ES-I3 (cell line): Measurements from ENCODE around the gene TMEM98.
"Not testable (repeated sequence)": the region's sequence is repeated elsewhere in the genome, so short reads cannot be mapped to it uniquely, and the experiment has no call there.

Experiments
- H3K36me3 ChIP-seq: 2 replicates; pipeline ENCODE4 v1.6.1; 2013; ENCODE audit warnings: mild to moderate bottlenecking, low read length, control low read depth, moderate library complexity; ENCODE audit not compliant: insufficient read depth
- H3K4me1 ChIP-seq: 2 replicates; pipeline ENCODE4 v1.6.1; 2013; ENCODE audit warnings: mild to moderate bottlenecking, control low read depth, low read length; ENCODE audit not compliant: insufficient read depth
- H3K9ac ChIP-seq: 2 replicates; pipeline ENCODE4 v1.6.1; 2013; ENCODE audit warnings: low read depth, mild to moderate bottlenecking, low read length, moderate library complexity
- H3K9me3 ChIP-seq: 2 replicates; pipeline ENCODE4 v1.6.1; 2013; ENCODE audit warnings: mild to moderate bottlenecking, low read length, moderate library complexity; ENCODE audit not compliant: control insufficient read depth, insufficient read depth

TMEM98 gene

DNA sequence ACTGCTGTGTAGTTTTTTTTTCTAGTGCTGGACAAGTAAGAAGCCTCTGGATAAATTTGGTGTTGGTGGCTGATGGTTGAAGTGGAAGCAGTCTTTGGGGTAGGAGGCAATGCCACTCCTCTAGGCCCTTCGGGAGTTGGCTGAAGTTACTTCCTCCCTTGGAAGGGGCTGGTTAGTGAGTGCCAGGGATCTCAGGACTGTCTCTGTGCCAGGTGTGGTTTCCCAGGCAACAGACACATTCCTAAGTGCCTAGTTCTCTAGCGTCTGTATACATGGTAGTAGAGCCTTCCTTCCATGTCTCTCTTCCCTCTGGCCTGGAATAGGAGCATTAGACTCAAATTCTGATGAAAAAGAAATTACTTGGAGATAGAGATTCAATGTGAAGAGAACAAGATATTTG lies 15.3 kb downstream of the TMEM98 start:
- peaks cover 10% of the 10 kb centered on the region for H3K36me3 ChIP-seq
- no peaks in the 10 kb centered on the region for H3K4me1 ChIP-seq
- H3K9me3 ChIP-seq = peaks cover 2% of the 10 kb centered on the region; the same call in 1 of the 2 replicates
- no peak overlapping the region for H3K9ac ChIP-seq

DNA sequence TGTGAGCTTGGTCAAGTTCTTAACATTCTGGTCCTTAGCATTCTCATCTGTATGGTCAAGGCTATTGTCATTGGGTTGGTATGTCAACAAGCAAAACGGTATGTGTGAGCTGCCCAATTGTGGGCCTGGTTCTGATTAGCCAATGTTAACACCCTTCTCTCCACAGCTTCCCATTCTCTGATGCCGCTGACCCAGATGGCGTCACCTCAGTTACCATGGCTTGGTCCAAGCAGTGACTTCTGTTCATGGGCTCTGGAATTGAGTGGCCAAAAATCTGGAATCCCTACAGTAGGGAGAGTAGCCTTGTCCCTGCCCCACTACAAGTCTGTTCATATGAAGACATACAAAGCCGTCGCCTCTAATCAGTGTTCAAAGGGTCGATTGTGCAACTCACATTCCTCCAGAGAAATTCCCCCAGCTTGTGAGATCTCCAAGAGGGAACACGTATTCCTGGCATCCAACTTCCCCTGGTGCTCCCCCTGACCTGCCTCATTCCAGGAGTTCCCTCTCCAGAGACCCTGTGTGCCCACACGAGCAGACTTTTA lies 15.8 kb downstream of the TMEM98 start:
- Histone ChIP-seq H3K9ac (no peak overlapping the region), H3K36me3 (peaks cover 10% of the 10 kb centered on the region), H3K9me3 (peaks cover 2% of the 10 kb centered on the region; the same call in 1 of the 2 replicates), H3K4me1 (no peaks in the 10 kb centered on the region)

DNA sequence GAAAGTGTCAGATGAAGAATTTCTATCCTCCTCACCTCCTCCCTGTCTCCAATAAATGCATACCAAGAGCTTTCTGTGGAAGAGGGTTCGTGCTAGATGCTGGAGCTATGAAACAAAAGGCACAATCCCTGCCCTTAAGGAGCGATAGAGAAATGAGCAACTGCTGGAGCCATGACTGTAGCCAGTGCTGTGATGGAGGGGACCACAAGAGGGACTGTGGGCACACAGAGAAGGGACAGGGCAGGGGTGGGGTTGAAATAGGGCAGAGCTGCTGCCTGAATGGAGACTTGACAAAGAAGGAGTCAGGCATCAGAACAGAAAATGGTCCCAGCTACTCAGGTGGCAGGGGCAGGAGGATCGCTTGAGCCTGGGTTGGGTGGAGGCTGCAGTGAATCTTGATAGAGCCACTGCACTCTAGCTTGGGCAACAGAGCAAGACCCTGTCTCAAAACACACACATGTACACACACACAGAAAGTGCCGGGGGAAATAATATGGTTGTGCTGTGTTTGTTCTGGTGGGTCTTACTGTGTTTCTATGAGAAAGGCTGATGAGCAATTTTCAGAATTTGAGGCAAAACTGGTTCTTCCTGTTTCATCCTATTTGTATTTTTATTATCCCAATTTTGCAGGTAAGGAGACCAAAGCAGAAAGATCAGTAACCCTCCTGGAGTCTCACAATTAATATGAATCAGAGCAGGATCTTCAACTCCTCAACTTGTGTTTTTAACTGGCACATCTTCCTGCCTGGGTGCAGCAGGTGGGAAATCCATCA lies 16.5 kb downstream of the TMEM98 start:
- Histone ChIP-seq H3K4me1 (no peaks in the 10 kb centered on the region), H3K9ac (no peak overlapping the region), H3K36me3 (peaks cover 10% of the 10 kb centered on the region), H3K9me3 (peaks cover 2% of the 10 kb centered on the region; the same call in 1 of the 2 replicates)

DNA sequence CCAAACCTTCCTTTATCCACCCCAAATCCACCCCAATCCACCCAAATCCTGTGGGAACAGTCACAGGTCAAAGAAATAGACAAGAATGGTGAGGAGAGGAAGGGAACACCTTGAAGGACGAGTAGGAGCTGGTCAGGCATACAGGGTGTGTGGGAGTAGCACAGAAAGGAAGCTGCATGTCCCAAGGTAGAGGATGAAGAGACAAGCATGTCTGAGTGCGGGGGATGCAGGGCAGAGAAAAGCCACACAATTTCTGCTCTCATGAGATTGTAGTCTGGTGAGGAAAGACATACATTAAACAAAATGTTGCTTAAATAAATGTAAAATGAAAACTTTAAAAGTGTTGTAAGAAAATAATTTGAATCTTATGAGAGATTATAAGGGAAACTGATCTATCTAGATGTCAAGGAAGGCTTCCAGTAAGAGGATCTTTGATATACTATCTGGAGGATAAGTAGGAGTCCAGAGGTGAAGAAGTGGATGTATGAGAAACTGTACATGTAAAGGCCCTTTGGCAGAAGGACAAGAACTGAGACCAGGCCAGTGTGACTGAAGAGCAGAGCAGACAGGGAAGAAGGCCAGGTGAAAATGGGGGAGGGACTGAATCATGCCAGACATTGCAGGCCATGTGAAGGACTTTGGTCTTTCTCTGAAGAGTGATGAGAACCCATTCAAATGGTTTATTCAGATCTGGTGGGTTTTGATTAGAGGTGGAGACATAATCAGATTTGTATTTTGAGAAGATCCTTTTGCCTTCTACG lies 18.6 kb downstream of the TMEM98 start:
- H3K9me3 ChIP-seq = no peaks in the 10 kb centered on the region
- no peaks in the 10 kb centered on the region; the same call in 1 of the 2 replicates for H3K36me3 ChIP-seq
- no peak overlapping the region for H3K9ac ChIP-seq
- H3K4me1 ChIP-seq = no peaks in the 10 kb centered on the region

DNA sequence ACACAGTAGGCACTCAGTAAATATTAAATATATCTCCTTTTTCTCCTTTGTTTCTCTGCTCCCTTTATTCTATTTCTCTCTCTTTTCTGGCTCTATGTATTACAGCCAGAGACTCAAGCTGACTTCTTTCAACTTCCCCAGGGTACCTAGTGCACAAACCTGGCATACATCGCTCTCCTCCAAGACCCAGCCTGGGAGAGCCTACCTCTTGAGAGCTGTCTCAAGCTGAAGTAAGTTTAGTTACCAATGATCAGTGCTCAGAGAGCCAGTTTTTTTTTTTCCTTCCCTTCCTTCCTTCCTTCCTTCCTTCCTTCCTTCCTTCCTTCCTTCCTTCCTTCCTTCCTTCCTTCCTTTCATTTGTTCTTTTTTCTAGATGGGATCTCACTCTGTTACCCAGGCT lies 19.8 kb downstream of the TMEM98 start:
- no peak overlapping the region for H3K9ac ChIP-seq
- no peaks in the 10 kb centered on the region for H3K4me1 ChIP-seq

DNA sequence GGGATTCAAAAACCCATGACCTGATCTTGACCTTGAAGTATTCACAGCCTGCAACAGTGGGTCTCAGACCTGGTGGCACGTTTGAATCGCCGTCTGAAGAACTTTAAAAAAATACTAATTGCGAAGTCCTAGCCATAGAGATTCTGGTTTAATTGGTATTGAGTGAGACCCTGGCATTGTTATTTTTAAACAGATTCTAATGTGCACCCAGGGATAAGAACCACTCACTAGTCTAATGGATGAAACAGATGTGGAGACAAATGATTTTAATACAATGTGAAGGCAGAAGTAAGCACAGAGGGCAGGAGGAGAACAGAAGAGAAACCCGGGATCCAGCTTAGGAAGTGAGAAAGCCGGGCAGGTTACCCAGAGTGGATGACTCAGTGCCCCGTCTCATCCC lies 21.2 kb downstream of the TMEM98 start:
- Histone ChIP-seq H3K36me3 (no peaks in the 10 kb centered on the region), H3K9ac (no peak overlapping the region), H3K4me1 (no peaks in the 10 kb centered on the region), H3K9me3 (no peaks in the 10 kb centered on the region)

More for the DNA sequence above, 19.8 kb downstream of the TMEM98 start:
- Histone ChIP-seq H3K36me3 (no peaks in the 10 kb centered on the region), H3K9me3 (no peaks in the 10 kb centered on the region)

DNA sequence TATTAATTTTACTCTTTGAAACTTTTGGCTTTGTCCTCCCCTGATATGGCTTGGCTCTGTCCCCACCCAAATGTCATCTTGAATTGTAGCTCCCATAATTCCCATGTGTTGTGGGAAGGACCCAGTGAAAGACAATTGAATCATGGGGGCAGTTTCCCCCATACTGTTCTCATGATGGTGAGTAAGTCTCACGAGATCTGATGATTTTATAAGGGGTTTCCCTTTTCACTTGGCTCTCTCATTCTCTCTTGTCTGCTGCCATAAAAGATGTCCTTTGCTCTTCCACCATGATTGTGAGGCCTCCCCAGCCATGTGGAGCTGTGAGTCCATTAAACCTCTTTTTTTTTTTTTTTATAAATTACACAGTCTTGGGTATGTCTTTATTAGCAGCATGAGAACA lies 24.5 kb downstream of the TMEM98 start:
- H3K9ac ChIP-seq, H3K9me3 ChIP-seq, H3K4me1 ChIP-seq, H3K36me3 ChIP-seq: not testable (repeated sequence)

DNA sequence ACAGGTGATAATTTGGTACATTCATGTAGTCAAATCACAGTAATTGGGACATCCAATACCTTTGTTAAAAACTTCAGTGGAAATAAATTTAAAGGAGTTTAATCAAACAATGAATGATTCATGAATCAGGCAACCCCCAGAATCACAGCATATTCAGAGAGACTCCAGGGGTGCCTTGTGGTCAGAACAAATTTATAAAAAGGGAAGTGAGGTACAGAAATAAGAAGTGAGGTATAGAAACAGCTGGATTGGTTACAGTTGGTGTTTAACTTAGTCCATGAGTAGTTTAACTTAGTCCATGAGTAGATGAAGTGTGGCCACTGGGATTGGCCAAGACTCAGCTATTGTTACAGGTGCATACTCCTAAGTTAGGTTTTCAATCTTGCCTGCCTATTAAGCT lies 25.1 kb downstream of the TMEM98 start:
- Histone ChIP-seq H3K9me3 (no peaks in the 10 kb centered on the region), H3K9ac (no peak overlapping the region), H3K36me3 (no peaks in the 10 kb centered on the region), H3K4me1 (no peaks in the 10 kb centered on the region)

DNA sequence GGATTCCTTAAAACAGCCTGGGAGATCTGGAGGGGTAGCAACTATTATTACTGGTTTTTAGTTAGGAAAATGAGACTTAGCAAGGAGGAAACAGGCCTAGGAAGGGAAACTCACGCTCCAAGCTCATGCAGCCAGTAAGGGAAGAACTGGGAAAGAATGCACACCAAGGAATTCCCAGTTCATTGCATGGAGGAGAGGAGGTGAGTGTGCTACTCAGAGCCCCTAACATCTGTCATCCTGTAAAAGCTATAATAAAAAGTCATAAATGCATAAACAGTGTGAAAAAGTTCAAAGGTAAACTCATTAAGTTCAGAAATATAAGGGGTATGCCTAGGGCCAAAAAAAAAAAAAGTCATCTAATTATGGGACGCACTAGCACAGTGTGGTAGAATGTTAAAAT lies 25.9 kb downstream of the TMEM98 start:
- Histone ChIP-seq H3K9ac (no peak overlapping the region), H3K9me3 (no peaks in the 10 kb centered on the region), H3K4me1 (no peaks in the 10 kb centered on the region), H3K36me3 (no peaks in the 10 kb centered on the region)

DNA sequence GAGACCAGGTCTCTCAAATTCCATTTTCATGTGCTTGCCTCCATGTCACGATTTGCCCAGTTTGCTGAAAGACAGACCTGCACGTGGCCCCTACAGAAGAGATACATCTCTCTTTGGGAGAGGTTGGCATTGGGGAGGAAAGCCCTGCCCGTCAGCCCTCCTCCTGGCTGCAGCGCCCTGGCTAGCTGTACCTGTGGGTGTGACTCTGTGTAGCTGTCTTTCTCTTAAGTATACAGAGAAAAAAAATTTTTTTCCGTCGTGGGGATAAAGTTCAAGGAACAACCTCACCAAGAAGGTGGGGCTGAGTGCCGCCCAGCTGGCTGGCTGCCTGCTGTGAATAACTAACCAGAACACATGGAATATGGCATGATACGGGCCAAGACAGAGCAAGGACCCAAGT lies 26.5 kb downstream of the TMEM98 start:
- Histone ChIP-seq H3K9ac (no peak overlapping the region), H3K36me3 (no peaks in the 10 kb centered on the region), H3K4me1 (no peaks in the 10 kb centered on the region), H3K9me3 (no peaks in the 10 kb centered on the region)

DNA sequence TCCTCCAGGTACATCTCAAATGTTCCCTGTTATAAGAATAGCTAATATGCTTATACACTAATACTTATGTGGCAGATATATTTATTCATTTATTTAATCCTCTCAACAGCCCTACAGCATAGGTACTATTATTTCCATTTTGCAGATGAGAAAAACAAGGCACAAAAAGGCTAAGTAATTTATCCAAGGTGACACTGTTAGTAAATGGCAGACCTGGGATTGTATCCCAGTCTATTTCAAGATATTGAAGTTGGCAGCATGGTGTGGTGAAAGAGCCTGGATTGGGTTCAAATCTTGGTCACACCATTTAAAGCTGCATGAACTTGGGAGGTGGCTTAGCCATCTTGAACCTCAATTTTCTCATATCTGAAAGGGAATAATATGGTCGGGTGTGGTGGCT lies 27.2 kb downstream of the TMEM98 start:
- Histone ChIP-seq H3K4me1 (no peaks in the 10 kb centered on the region), H3K9me3 (no peaks in the 10 kb centered on the region), H3K9ac (no peak overlapping the region), H3K36me3 (no peaks in the 10 kb centered on the region)

DNA sequence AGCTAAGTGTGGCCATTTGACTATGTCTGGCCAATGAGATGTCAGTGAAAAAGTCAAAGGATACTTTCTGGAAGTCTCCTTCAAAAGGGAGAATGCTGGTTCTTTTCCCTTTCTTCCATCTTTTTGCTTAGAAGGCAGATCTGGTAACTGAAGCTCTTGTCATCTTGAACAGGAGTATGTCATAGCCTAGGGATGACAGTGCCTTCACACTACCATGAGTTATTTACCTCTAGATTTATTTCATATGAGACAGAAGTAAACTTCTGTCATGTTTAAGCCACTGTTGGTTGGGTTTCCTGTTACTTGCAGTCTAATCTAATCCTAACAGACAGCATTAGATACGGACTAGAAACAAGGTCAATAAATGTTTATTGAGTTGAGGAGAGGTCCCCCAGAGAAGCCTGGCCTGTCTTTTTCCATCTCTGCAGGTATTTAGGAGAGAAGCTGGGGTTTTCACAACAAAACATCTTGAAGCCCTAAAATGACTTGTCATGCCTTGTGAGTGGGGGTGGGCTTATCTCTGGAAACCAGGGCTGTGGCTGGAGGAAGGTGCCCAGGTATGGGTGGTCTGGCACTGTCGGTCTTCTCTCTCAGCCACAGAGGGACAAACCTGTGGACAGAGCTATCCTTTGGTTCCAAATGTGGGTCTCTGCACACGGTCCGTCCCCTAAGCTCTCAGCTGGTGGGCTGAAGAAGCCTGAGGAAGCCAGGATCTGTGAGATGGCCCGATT lies 28.5 kb downstream of the TMEM98 start:
- H3K9ac ChIP-seq = no peak overlapping the region
- H3K4me1 ChIP-seq = no peaks in the 10 kb centered on the region
- H3K36me3 ChIP-seq = no peaks in the 10 kb centered on the region
- no peaks in the 10 kb centered on the region for H3K9me3 ChIP-seq

DNA sequence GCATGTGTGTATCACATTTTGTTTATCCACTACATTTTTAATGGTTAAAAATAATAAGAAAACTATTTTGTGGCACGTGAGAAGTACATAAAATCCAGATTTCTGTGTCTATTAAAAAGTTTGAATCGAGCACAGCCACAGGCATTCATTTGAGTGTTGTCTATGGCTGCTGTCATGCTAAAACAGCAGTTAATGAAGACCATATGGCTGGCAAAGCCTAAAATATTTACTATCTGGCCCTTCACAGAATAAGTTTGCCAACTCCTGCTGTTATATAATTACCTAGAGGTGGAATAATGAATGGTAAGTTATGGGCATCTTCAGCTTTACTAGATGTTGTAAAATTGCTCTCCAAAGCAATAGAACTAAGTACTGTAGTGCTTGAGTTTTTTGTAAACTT lies 30.5 kb downstream of the TMEM98 start:
- no peaks in the 10 kb centered on the region for H3K4me1 ChIP-seq
- H3K9ac ChIP-seq = no peak overlapping the region
- no peaks in the 10 kb centered on the region for H3K9me3 ChIP-seq
- H3K36me3 ChIP-seq = no peaks in the 10 kb centered on the region

DNA sequence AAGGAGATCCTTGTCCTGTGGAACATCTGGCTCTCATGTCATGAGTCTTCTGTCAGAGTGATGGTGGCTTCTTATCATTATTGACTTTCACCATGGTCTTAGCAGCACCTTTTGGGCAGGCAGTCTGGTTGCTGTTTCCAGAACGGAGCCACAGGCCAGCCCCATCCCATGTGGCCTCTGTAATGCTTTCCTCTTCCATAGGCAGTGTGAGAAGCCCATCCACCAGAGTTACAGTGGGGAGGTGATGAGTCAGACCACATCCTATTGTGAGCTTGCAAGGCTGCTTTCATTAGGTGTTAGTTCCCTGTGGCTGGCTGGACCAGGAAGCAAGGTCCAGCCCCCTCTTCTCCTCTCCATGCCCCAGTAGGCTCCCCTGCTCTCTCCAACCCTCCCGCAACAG lies 32.9 kb downstream of the TMEM98 start:
- no peak overlapping the region for H3K9ac ChIP-seq
- H3K36me3 ChIP-seq = no peaks in the 10 kb centered on the region
- no peaks in the 10 kb centered on the region for H3K4me1 ChIP-seq
- no peaks in the 10 kb centered on the region for H3K9me3 ChIP-seq
